ENCODE data around the gene P4HA3. TPM values are rescaled to one million over a fixed set of nuclear protein-coding genes. Genes with fewer than 3 reads are reported as not detected.

Gene P4HA3
- polyA plus RNA-seq, 3 donors, result 0.07 TPM; not detected in 2

- H3K27me3 Mint-ChIP-seq (ENCODE audit: low read depth in 3 of 3), result peaks cover 2 to 8% (median 5%) of the 10 kb centered on the region in 3 donors
- H3K36me3 ChIP-seq (replicated peaks in 1 of 2; ENCODE audit: control insufficient read depth in 1 of 2, insufficient read depth in 2 of 2, low read length in 2 of 2), result no peaks in the 10 kb centered on the region
- no peak overlapping the region for H3K27ac ChIP-seq (ENCODE audit: low read depth in 1 of 2, low read length in 2 of 2)
- intact Hi-C loops (cut with micrococcal nuclease), result no loop called here
- no CpG with 5 or more reads among the region's 4 CpGs for WGBS (ENCODE audit: insufficient coverage)
- H3K9ac ChIP-seq (ENCODE audit: insufficient read depth, low read length, poor library complexity, severe bottlenecking), result no peak overlapping the region
- no peaks in the 10 kb centered on the region for H3K4me1 ChIP-seq (ENCODE audit: control insufficient read depth in 1 of 2, insufficient read depth in 2 of 2, low read length in 2 of 2)
- no peaks in the 10 kb centered on the region for H3K4me1 Mint-ChIP-seq
- H3K36me3 Mint-ChIP-seq, result no peaks in the 10 kb centered on the region
- TF ChIP-seq CTCF (IDR thresholded peaks at IDR 0.05), result no peak
- H3K27me3 ChIP-seq (ENCODE audit: control insufficient read depth in 2 of 2, insufficient read depth in 2 of 2, low read length in 2 of 2), result no peaks in the 10 kb centered on the region
- no peak for DNase-seq
- H4K20me1 ChIP-seq (ENCODE audit: insufficient read depth, low read length), result no peaks in the 10 kb centered on the region
- peaks cover 0 to 2% (median 2%) of the 10 kb centered on the region in 7 donors for H3K9me3 Mint-ChIP-seq
- H3K4me2 ChIP-seq (replicated peaks; ENCODE audit: extremely low read depth, low read length, poor library complexity, severe bottlenecking), result no peak overlapping the region
- no peaks in the 10 kb centered on the region for H3K79me2 ChIP-seq (ENCODE audit: insufficient read depth, low read length)
- no peak overlapping the region for H2AFZ ChIP-seq (ENCODE audit: insufficient read depth, low read depth, low read length, poor library complexity, severe bottlenecking)
- no peak overlapping the region for H3K4me3 Mint-ChIP-seq
- H3K9me3 ChIP-seq (replicated peaks in 1 of 2; ENCODE audit: control insufficient read depth in 1 of 2, insufficient read depth in 1 of 2, low read length in 2 of 2), result no peaks in the 10 kb centered on the region
- H3K27ac Mint-ChIP-seq, result no peak overlapping the region
- H3K4me3 ChIP-seq (replicated peaks in 1 of 3; ENCODE audit: low read depth in 2 of 3, low read length in 3 of 3), result no peak overlapping the region
Measured at GRCh38 chr11:74288911-74289310, 22.5 kb downstream of the P4HA3 start.

GRCh38 chr11:74288161-74288560 lies 23.3 kb downstream of the P4HA3 start:
- H4K20me1 ChIP-seq (ENCODE audit: insufficient read depth, low read length), result no peaks in the 10 kb centered on the region
- Mint-ChIP-seq H3K36me3 (no peaks in the 10 kb centered on the region), H3K9me3 (peaks cover 0 to 2% (median 0%) of the 10 kb centered on the region in 7 donors), H3K4me1 (no peaks in the 10 kb centered on the region), H3K27me3 (ENCODE audit: low read depth in 3 of 3) (peaks cover 2 to 8% (median 5%) of the 10 kb centered on the region in 3 donors), H3K4me3 (no peak overlapping the region), H3K27ac (peak overlapping the region in 1 of 7 donors; percentile 53)
- no peaks in the 10 kb centered on the region for H3K9me3 ChIP-seq (replicated peaks in 1 of 2; ENCODE audit: control insufficient read depth in 1 of 2, insufficient read depth in 1 of 2, low read length in 2 of 2)
- no peaks in the 10 kb centered on the region for H3K36me3 ChIP-seq (replicated peaks in 1 of 2; ENCODE audit: control insufficient read depth in 1 of 2, insufficient read depth in 2 of 2, low read length in 2 of 2)
- H3K79me2 ChIP-seq (ENCODE audit: insufficient read depth, low read length), result no peaks in the 10 kb centered on the region
- H3K4me3 ChIP-seq (replicated peaks in 1 of 3; ENCODE audit: low read depth in 2 of 3, low read length in 3 of 3), result no peak overlapping the region
- H3K9ac ChIP-seq (ENCODE audit: insufficient read depth, low read length, poor library complexity, severe bottlenecking), result no peak overlapping the region
- no peaks in the 10 kb centered on the region for H3K27me3 ChIP-seq (ENCODE audit: control insufficient read depth in 2 of 2, insufficient read depth in 2 of 2, low read length in 2 of 2)
- H2AFZ ChIP-seq (ENCODE audit: insufficient read depth, low read depth, low read length, poor library complexity, severe bottlenecking), result no peak overlapping the region
- no peak overlapping the region for H3K4me2 ChIP-seq (replicated peaks; ENCODE audit: extremely low read depth, low read length, poor library complexity, severe bottlenecking)
- WGBS (ENCODE audit: insufficient coverage), result no CpG with 5 or more reads among the region's 1 CpG
- DNase-seq, result peak in 1 of 3 donors; percentile 13
- TF ChIP-seq CTCF (IDR thresholded peaks at IDR 0.05), result no peak
- H3K27ac ChIP-seq (ENCODE audit: low read depth in 1 of 2, low read length in 2 of 2), result no peak overlapping the region
- intact Hi-C loops (cut with micrococcal nuclease), result no loop called here
- H3K4me1 ChIP-seq (ENCODE audit: control insufficient read depth in 1 of 2, insufficient read depth in 2 of 2, low read length in 2 of 2), result no peaks in the 10 kb centered on the region
